H1 (cell line): ENCODE results near the gene CST11. TPM values are rescaled to one million over a fixed set of nuclear protein-coding genes. Genes with fewer than 3 reads are reported as not detected.
A peak's percentile ranks its signal among the peaks of the same experiment; 100 is the strongest.

ENCODE experiments used
- CTCF ChIA-PET: fragments of 300-600 bp; sonication (Branson Sonifier 250); formaldehyde crosslinking; loops from one replicate; lab custom pipeline; 2021; ENCODE audit not compliant: partially characterized antibody; lab: Charles Lee
- POLR2A ChIA-PET: fragments of 300-600 bp; sonication (Branson Sonifier 250); formaldehyde crosslinking; loops from one replicate; lab custom pipeline; 2021; ENCODE audit warnings: inconsistent platforms; ENCODE audit not compliant: partially characterized antibody; lab: Charles Lee
- DNase-seq, 2 experiments: peaks; one replicate each; pipeline versions ENCODE4 v3.0.0 to v3.0.0-alpha.2; 2010 to 2022; ENCODE audit warnings: low spot score in 2 of 2, low read depth in 1 of 2, mixed read lengths in 1 of 2
- FAIRE-seq: peaks from 2 replicates; lab custom pipeline; 2011; peaks lifted over from hg19 to GRCh38; lab: Jason Lieb, UNC
- H2AFZ ChIP-seq: 2 replicates; pipeline ENCODE4 v1.8.1; 2012; ENCODE audit warnings: low read length, inconsistent platforms
- H2AK5ac ChIP-seq: 2 replicates; pipeline ENCODE4 v1.6.1; 2013; ENCODE audit warnings: low read depth, low read length
- H2BK120ac ChIP-seq: replicated peaks from 2 replicates; pipeline ENCODE3; 2013; ENCODE audit warnings: low read depth, low read length, inconsistent platforms
- H2BK12ac ChIP-seq: 2 replicates; pipeline ENCODE4 v1.6.1; 2013; ENCODE audit warnings: low read depth, low read length
- H2BK15ac ChIP-seq: 2 replicates; pipeline ENCODE4 v1.6.1; 2013; ENCODE audit warnings: low read length
- H2BK20ac ChIP-seq: 2 replicates; pipeline ENCODE4 v1.6.1; 2013; ENCODE audit warnings: low read length
- H2BK5ac ChIP-seq: 2 replicates; pipeline ENCODE4 v1.6.1; 2013; ENCODE audit warnings: low read depth, low read length
- H3K14ac ChIP-seq: 2 replicates; pipeline ENCODE4 v1.6.1; 2013; ENCODE audit warnings: inconsistent platforms; ENCODE audit not compliant: insufficient read length
- H3K18ac ChIP-seq: 2 replicates; pipeline ENCODE4 v1.6.1; 2013; ENCODE audit warnings: low read length; ENCODE audit errors: extremely low read depth
- H3K23ac ChIP-seq: 2 replicates; pipeline ENCODE4 v1.6.1; 2013; ENCODE audit warnings: inconsistent platforms; ENCODE audit not compliant: insufficient read length
- H3K23me2 ChIP-seq: 2 replicates; pipeline ENCODE4 v1.6.1; 2013; ENCODE audit warnings: low read depth, low read length
- H3K27ac ChIP-seq: 2 replicates; pipeline ENCODE4 v1.6.1; 2011; ENCODE audit warnings: low read depth, low read length, inconsistent platforms
- H3K27me3 ChIP-seq, 4 experiments: replicated peaks in 1 of 4; 1 replicate in 1 of 4; 2 replicates in 3 of 4; pipeline versions ENCODE4 v1.6.1 to v1.8.1; 2011 to 2013; ENCODE audit warnings: low read length in 3 of 4, mild to moderate bottlenecking in 3 of 4, inconsistent platforms in 2 of 4, mixed read lengths in 2 of 4, moderate library complexity in 1 of 4; ENCODE audit not compliant: control insufficient read depth in 3 of 4, insufficient read depth in 3 of 4; ENCODE audit errors: extremely low read depth in 1 of 4
- H3K36me3 ChIP-seq, 4 experiments: 2 replicates each; pipeline versions ENCODE4 v1.6.1 to v1.8.1; 2011 to 2013; ENCODE audit warnings: mild to moderate bottlenecking in 4 of 4, low read length in 3 of 4, moderate library complexity in 2 of 4, control low read depth in 1 of 4, inconsistent platforms in 1 of 4; ENCODE audit not compliant: insufficient read depth in 4 of 4, control insufficient read depth in 2 of 4
- H3K4ac ChIP-seq: replicated peaks from 2 replicates; pipeline ENCODE3; 2013; ENCODE audit warnings: low read length, low read depth, mixed read lengths, inconsistent platforms; ENCODE audit not compliant: insufficient read length
- H3K4me1 ChIP-seq, 4 experiments: replicated peaks in 1 of 4; 1 replicate in 1 of 4; 2 replicates in 3 of 4; pipeline versions ENCODE4 v1.6.1 to v1.8.1; 2011 to 2013; ENCODE audit warnings: low read length in 3 of 4, inconsistent platforms in 2 of 4, mixed read lengths in 1 of 4; ENCODE audit not compliant: insufficient read depth in 4 of 4, control insufficient read depth in 3 of 4
- H3K4me2 ChIP-seq, 2 experiments: 2 replicates each; pipeline versions ENCODE4 v1.6.1 to v1.8.1; 2011 to 2013; ENCODE audit warnings: low read depth in 2 of 2, low read length in 2 of 2, control low read depth in 1 of 2, inconsistent platforms in 1 of 2, mild to moderate bottlenecking in 1 of 2; ENCODE audit not compliant: insufficient read depth in 1 of 2
- H3K4me3 ChIP-seq, 4 experiments: fragments of 200-600, 300-600 bp in 1 of 4; sonication (generic), shearing (Covaris generic), sonication (Bioruptor Twin) in 1 of 4; 2 replicates each; pipeline versions ENCODE4 v1.5.1 to v1.8.1; 2011 to 2016; ENCODE audit warnings: low read length in 4 of 4, low read depth in 3 of 4, control low read depth in 2 of 4, inconsistent platforms in 2 of 4, mild to moderate bottlenecking in 2 of 4, mixed read lengths in 1 of 4, moderate library complexity in 1 of 4; ENCODE audit not compliant: insufficient read depth in 2 of 4; ENCODE audit errors: extremely low read depth in 1 of 4
- H3K56ac ChIP-seq: replicated peaks from 2 replicates; pipeline ENCODE3; 2013; ENCODE audit warnings: low read depth, mild to moderate bottlenecking, mixed read lengths, low read length, inconsistent platforms; ENCODE audit not compliant: insufficient read length
- H3K79me1 ChIP-seq: 2 replicates; pipeline ENCODE4 v1.6.1; 2013; ENCODE audit warnings: low read depth, low read length, control low read depth
- H3K79me2 ChIP-seq, 2 experiments: 2 replicates each; pipeline versions ENCODE4 v1.6.1 to v1.8.1; 2012 to 2013; ENCODE audit warnings: low read length in 2 of 2, mild to moderate bottlenecking in 2 of 2, inconsistent platforms in 1 of 2; ENCODE audit not compliant: insufficient read depth in 2 of 2, control insufficient read depth in 1 of 2
- H3K9ac ChIP-seq, 4 experiments: replicated peaks in 1 of 4; 1 replicate in 1 of 4; 2 replicates in 3 of 4; pipeline versions ENCODE4 v1.6.1 to v1.8.1; 2011 to 2013; ENCODE audit warnings: low read depth in 3 of 4, low read length in 3 of 4, control low read depth in 2 of 4, mild to moderate bottlenecking in 2 of 4, moderate library complexity in 2 of 4, inconsistent platforms in 1 of 4; ENCODE audit errors: extremely low read depth in 1 of 4
- H3K9me3 ChIP-seq, 2 experiments: 2 replicates each; pipeline versions ENCODE4 v1.6.1 to v1.8.1; 2012 to 2013; ENCODE audit warnings: mild to moderate bottlenecking in 2 of 2, moderate library complexity in 2 of 2, control low read depth in 1 of 2, inconsistent platforms in 1 of 2, low read depth in 1 of 2, low read length in 1 of 2, mixed read lengths in 1 of 2; ENCODE audit not compliant: insufficient read depth in 2 of 2
- H4K20me1 ChIP-seq, 2 experiments: replicated peaks in 1 of 2; 2 replicates each; pipeline versions ENCODE3 to v1.8.1; 2011 to 2013; ENCODE audit warnings: inconsistent platforms in 2 of 2, low read length in 2 of 2, mild to moderate bottlenecking in 1 of 2; ENCODE audit not compliant: insufficient read depth in 2 of 2, control insufficient read depth in 1 of 2
- H4K5ac ChIP-seq: 2 replicates; pipeline ENCODE4 v1.6.1; 2013; ENCODE audit warnings: low read length, low read depth, mixed read lengths, inconsistent platforms; ENCODE audit not compliant: insufficient read length
- H4K8ac ChIP-seq: 2 replicates; pipeline ENCODE4 v1.8.0; 2013; ENCODE audit warnings: mild to moderate bottlenecking, moderate library complexity, low read length, inconsistent platforms; ENCODE audit not compliant: insufficient read depth; ENCODE audit errors: extremely low read depth
- H4K91ac ChIP-seq: replicated peaks from 2 replicates; pipeline ENCODE3; 2013; ENCODE audit warnings: low read length, mixed read lengths, inconsistent platforms; ENCODE audit not compliant: insufficient read length
- BRCA1 ChIP-seq: IDR thresholded peaks from 2 replicates; pipeline ENCODE4 v1.6.1; 2012; ENCODE audit warnings: low read depth, low read length, improper control_type of control experiment
- CREB1 ChIP-seq: IDR thresholded peaks from 2 replicates; pipeline ENCODE4 v1.6.1; 2012; ENCODE audit warnings: inconsistent platforms
- CTBP2 ChIP-seq: IDR thresholded peaks from 2 replicates; pipeline ENCODE4 v1.7.0; 2011; ENCODE audit warnings: borderline replicate concordance, mild to moderate bottlenecking, moderate library complexity, mixed read lengths, low read length; ENCODE audit not compliant: insufficient read depth, insufficient read length
- CTCF ChIP-seq, 3 experiments: IDR thresholded peaks; 1 replicate in 2 of 3; 2 replicates in 1 of 3; pipeline versions ENCODE4 v1.5.1 to v1.6.1; 2011; ENCODE audit warnings: low read length in 3 of 3, mild to moderate bottlenecking in 3 of 3, inconsistent platforms in 2 of 3, low read depth in 1 of 3, moderate library complexity in 1 of 3; ENCODE audit not compliant: insufficient read depth in 1 of 3; ENCODE audit errors: control extremely low read depth in 1 of 3
- E2F6 ChIP-seq: IDR thresholded peaks from 2 replicates; pipeline ENCODE4 v1.6.1; 2012; ENCODE audit warnings: inconsistent platforms
- EGR1 ChIP-seq: IDR thresholded peaks from 2 replicates; pipeline ENCODE4 v1.6.1; 2011; ENCODE audit warnings: low read depth, low read length, borderline replicate concordance
- EP300 ChIP-seq, 2 experiments: IDR thresholded peaks; 1 replicate in 1 of 2; 2 replicates in 1 of 2; pipeline ENCODE4 v1.6.1; 2011 to 2012; ENCODE audit warnings: low read depth in 2 of 2, low read length in 2 of 2, mild to moderate bottlenecking in 2 of 2, borderline replicate concordance in 1 of 2, inconsistent platforms in 1 of 2, moderate library complexity in 1 of 2
- HDAC2 ChIP-seq, 2 experiments: fragments of 300-600 bp in 1 of 2; sonication (generic) in 1 of 2; IDR thresholded peaks; 2 replicates each; pipeline ENCODE4 v1.6.1; 2011 to 2012; ENCODE audit warnings: low read depth in 2 of 2, low read length in 2 of 2, mild to moderate bottlenecking in 2 of 2, moderate library complexity in 2 of 2, borderline replicate concordance in 1 of 2, inconsistent platforms in 1 of 2
- NANOG ChIP-seq: IDR thresholded peaks from 2 replicates; pipeline ENCODE4 v1.6.1; 2011; ENCODE audit warnings: low read length, low read depth, mild to moderate bottlenecking, inconsistent platforms; ENCODE audit not compliant: insufficient read depth, poor library complexity, severe bottlenecking
- WGBS, 2 experiments: shearing (Covaris generic) in 1 of 2; methylation state at CpG; one replicate each; pipeline versions ENCODE4 v1.1.6 to v1.1.7; 2013 to 2015; ENCODE audit warnings: low lambda C conversion rate in 2 of 2, mixed read lengths in 2 of 2, inconsistent platforms in 1 of 2, low coverage in 1 of 2, missing lambda C conversion rate in 1 of 2; ENCODE audit not compliant: insufficient replicate concordance in 2 of 2, insufficient coverage in 1 of 2, insufficient read length in 1 of 2; ENCODE audit errors: extremely low coverage in 1 of 2, missing lambda C conversion rate in 1 of 2; 5-methylcytosine and 5-hydroxymethylcytosine counted together
- polyA plus RNA-seq, 7 experiments: library from polyadenylated mRNA; depleted of rRNA in 3 of 7; stranded (reverse) in 5 of 7; unstranded in 2 of 7; fragments of >200 nt in 5 of 7; fragments of 200-250 nt in 2 of 7; gene quantifications; 1 replicate in 5 of 7; 2 replicates in 1 of 7; 4 replicates in 1 of 7; pipeline versions ENCODE4 v1.2.1 to v1.2.3, GENCODE V29; 2011 to 2013; ENCODE audit warnings: missing spikeins in 2 of 7, mixed read lengths in 2 of 7
- total RNA-seq: library from RNA; stranded (reverse); fragmentation: NEBNext Ultra II Directional; extraction: Animal tissue kit (Norgen Biotek cat#: 25700); gene quantifications from 2 replicates; pipeline ENCODE4 v1.2.1, GENCODE V29; 2021

Gene CST11
- total and polyA plus RNA-seq, 2 of the 8 experiments (the other 6 are each of a cell fraction or from before 2014, with no cell fraction given), result 2.0 TPM; not detected in 1

- POLR2A ChIA-PET, result no interaction called here
- H2AFZ ChIP-seq, result no peak overlapping the region
- H2BK12ac ChIP-seq, result peak overlapping the region; percentile 62; the same call in 1 of the 2 replicates
- 96% methylated on average over 4 of the region's 4 CpGs; no CpG with 5 or more reads in 1 of the 2 experiments for WGBS, 2 experiments
- H2BK5ac ChIP-seq, result no peak overlapping the region
- no peak overlapping the region for H3K56ac ChIP-seq
- H3K27ac ChIP-seq, result no peak overlapping the region
- no peaks in the 10 kb centered on the region for H3K36me3 ChIP-seq
- no peaks in the 10 kb centered on the region for H3K79me2 ChIP-seq
- peaks cover 0 to 4% (median 1%) of the 10 kb centered on the region in 4 experiments; a peak in 3 of 7 replicates for H3K4me1 ChIP-seq
- no peak overlapping the region for H4K5ac ChIP-seq
- no peak overlapping the region for H3K23ac ChIP-seq
- H4K91ac ChIP-seq, result no peak overlapping the region
- FAIRE-seq, result no peak
- H4K20me1 ChIP-seq, result peaks cover 0 to 1% of the 10 kb centered on the region in 2 experiments
- H3K4me3 ChIP-seq, result no peak overlapping the region
- no peak overlapping the region for H3K14ac ChIP-seq
- no peaks in the 10 kb centered on the region for H3K79me1 ChIP-seq
- CTCF ChIA-PET, result interaction anchor here (1.3 kb wide), 1 partner anchor 8 kb away, joined by 5 read pairs; no protein-coding TSS in a partner anchor
- peak overlapping the region; percentile 31; the same call in 1 of the 2 replicates for H2BK15ac ChIP-seq
- no peak overlapping the region for H3K9ac ChIP-seq
- H3K18ac ChIP-seq, result no peak overlapping the region
- no peak overlapping the region for H2BK120ac ChIP-seq
- 0 out of 2 replicates have a peak overlapping the region, but pooled peaks have one; percentile 21 for H2BK20ac ChIP-seq
- peaks cover 1% of the 10 kb centered on the region; the same call in 1 of the 2 replicates for H3K23me2 ChIP-seq
- H4K8ac ChIP-seq, result no peak overlapping the region
- H3K4me2 ChIP-seq, result no peak overlapping the region
- no peak overlapping the region for H3K4ac ChIP-seq
- H3K9me3 ChIP-seq, result peaks cover 3 to 10% of the 10 kb centered on the region in 2 experiments; a peak in 1 of 4 replicates
- no peaks in the 10 kb centered on the region for H3K27me3 ChIP-seq
- DNase-seq, result no peak
- H2AK5ac ChIP-seq, result no peak overlapping the region
- TF ChIP-seq CTBP2 (no peak), NANOG (no peak), E2F6 (no peak), EGR1 (no peak), EP300 (IDR thresholded peaks at IDR 0.05; ENCODE audit: borderline replicate concordance in 1 of 2, low read depth in 2 of 2, low read length in 2 of 2) (no peak), HDAC2 (IDR thresholded peaks at IDR 0.05; ENCODE audit: borderline replicate concordance in 1 of 2, low read depth in 2 of 2, low read length in 2 of 2) (no peak), CREB1 (no peak), BRCA1 (no peak), CTCF (IDR thresholded peaks at IDR 0.05; ENCODE audit: control extremely low read depth in 1 of 3, insufficient read depth in 1 of 3, low read depth in 1 of 3, low read length in 3 of 3) (no peak)
Measured at GRCh38 chr20:23501926-23502325, 49.2 kb upstream of the CST11 start.
